ENCODE measurements around the gene PARN. TPM values are rescaled to one million over a fixed set of nuclear protein-coding genes. Genes with fewer than 3 reads are reported as not detected.
"Not testable (repeated sequence)": the region's sequence is repeated elsewhere in the genome, so short reads cannot be mapped to it uniquely, and the experiment has no call there.

The PARN gene
- total RNA-seq (ENCODE audit: insufficient read depth, low replicate concordance), result 27.0 TPM

DNA sequence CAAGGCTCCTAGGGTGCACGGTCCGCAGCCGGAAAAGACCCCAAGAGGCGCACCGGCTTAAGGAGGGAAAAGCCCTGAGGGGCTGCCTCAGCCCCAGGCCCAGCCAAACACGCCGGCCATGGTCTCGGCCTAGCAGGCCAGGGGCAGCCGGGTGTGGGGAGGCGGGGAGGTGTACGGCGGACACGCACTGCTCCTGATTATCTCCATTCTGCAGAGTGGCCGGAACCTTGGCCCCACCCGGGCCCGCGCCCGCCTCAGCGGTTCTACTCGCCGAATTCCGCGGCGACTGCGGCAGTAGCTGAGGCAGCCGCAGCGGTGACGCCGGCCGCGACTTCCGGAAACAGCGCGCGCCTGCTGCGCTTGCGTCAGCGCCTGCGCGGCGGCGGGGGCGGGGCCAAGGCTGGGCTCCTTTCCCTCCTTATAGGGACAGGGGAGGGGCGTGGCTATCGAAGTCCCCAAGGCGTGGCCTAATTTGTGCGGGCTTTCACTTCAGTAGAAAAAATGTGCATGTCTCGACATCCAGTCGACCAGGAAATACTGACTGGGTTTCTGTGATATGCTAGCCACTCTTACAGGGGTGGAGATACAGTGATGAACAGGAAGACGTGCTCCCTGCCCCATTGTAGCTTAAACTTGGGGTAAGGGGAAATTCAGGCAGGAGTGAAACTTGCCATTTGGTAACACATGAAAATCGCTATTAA lies at the start of gene PARN:
Gene PARN (minus strand): TSS at position 342 of the 701 bp plus-strand sequence. CDS start 135 bp downstream, at position 207.
- peak; percentile 97 for DNase-seq (ENCODE audit: low spot score)

DNA sequence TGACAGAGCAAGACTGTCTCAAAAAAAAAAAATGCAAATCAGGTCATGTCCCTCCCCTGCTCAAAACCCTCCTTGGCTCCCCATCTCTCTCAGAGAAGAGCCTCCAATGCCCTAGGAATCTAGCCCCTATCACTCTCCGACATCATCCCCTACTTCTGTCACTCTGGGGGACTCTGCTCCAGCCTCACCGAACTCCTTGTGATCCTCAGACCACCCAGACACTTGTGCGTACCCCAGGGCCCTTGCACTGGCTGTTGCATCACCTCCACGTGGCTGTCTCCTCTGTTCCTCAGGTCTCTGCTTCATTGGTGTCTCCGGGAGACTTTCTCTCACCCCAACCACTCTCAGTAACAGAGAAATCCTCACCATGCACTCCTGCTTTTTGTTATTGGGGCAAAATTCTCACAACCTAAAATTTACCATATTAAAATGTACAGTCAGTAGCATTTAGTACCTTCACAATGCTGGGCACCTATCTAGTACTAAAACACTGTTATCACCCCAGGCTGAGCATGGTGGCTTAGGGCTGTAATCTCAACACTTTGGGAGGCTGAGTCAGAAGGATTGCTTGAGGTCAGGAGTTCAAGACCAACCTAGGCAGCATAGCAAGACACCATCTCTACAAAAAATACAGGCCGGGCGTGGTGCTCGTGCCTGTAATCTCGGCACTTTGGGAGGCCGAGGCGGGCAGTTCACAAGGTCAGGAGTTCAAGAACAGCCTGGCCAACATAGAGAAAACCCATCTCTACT lies 48.9 kb upstream of the PARN start:
- DNase-seq (ENCODE audit: low spot score), result no peak

- no peak for DNase-seq (ENCODE audit: low spot score)
Measured at GRCh38 chr16:14677627-14678026, 47.6 kb upstream of the PARN start.

DNA sequence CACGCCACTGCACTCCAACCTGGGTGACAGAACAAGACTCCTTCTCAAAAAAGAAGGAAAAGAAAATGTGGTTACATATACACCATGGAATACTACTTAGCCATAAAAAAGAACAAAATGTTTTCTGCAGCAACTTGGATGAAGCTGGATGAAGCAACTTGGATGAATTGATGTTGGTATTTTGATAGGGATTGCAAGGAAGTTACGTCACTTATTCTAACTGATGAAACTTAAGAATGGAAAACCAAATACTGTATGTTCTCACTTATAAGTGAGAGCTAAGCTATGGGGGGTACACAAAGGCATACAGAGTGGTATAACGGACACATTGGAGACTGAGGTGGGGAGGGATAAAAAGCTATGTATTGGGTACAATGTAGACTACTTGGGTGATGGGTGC lies 46.6 kb upstream of the PARN start:
- no peak for DNase-seq (ENCODE audit: low spot score)

GRCh38 chr16:14672403-14672971 lies 42.4 kb upstream of the PARN start:
- no peak for DNase-seq (ENCODE audit: low spot score)

- no peak for DNase-seq (ENCODE audit: low spot score)
Measured at GRCh38 chr16:14669776-14670175, 39.7 kb upstream of the PARN start.

- no peak for DNase-seq (ENCODE audit: low spot score)
Measured at GRCh38 chr16:14668556-14669223, 38.6 kb upstream of the PARN start.

DNA sequence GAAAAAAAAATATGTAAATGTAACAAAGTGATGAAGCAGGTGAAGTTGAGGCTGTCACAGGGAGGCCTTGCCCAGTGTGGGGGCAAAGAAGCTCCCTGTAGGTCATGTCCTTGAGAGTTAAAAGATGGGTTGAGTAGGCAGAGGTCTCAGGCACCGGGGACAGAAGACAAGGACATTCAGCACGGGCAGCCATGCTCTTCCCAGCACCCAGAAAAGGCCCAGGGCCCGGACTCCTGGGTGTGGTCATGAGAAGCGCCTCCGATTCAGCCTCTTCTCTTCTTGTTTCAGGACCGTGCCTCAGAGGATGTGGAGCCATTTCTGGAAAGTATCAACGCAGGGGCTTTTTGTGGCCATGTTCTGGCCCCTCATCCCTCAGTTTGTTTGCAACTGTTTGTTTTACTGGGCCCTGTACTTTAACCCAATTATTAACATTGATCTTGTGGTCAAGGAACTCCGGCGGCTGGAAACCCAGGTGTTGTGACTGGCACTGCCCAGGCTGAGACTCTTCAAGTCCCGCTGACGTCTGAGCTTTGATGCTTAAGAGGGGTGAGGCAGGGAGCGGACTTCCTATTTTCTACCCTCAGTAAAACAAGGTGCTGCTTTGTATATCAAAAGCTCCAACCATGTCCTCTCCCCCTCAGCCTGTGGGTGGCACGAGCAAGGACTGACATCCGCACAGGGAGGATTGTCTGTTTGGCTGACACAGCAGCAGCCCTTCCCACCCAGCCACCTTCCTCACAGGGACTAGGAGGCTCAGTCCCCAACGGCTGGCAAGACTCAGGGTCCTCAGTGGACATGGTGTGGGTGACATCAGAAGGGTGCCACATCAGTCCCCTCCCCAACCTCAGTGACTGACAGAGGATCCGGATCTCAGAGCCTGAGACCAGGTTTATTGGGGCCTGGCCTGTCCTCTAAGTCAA lies 37.5 kb upstream of the PARN start:
- no peak for DNase-seq (ENCODE audit: low spot score)

DNA sequence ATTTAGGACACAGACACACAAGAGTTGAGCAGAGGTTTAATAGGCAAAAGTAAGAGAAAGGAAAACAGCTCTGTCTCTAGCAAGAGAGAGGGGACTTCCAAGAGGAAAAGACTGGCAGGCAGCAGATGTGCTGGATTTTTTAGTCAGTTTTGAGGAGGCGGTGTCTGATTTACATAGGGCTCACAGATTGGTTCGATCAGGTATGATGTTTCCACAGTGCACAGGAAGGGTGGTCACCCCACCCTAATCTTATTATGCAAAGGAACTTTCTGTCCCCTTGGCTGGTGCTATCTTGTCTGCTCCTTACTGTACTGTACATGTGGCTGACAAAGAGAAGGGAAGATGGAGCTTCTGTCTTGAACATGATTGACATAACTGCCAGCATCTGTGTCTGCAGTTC lies 28.0 kb upstream of the PARN start:
- no peak for DNase-seq (ENCODE audit: low spot score)

GRCh38 chr16:14652726-14653125 lies 22.7 kb upstream of the PARN start:
- no peak for DNase-seq (ENCODE audit: low spot score)

DNA sequence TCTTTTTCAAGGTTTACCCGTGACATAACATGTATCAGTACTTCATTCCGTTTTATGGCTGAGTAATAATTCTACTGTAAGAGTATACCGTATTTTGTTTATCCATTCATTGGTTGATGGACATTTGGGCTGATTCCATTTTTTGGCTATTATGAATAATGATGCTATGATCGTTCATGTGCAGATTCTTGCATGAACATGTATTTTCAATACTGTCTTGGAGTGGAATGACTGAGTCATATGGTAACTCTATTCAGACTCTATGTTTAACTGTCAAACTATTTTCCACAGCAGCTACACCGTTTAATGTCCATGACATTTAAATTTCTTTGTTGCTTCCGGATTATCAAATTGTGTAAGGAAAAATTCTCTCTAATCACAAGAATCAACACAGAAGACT lies 20.6 kb upstream of the PARN start:
- DNase-seq (ENCODE audit: low spot score), result no peak

GRCh38 chr16:14649816-14650215 lies 19.8 kb upstream of the PARN start:
- DNase-seq (ENCODE audit: low spot score), result no peak

DNA sequence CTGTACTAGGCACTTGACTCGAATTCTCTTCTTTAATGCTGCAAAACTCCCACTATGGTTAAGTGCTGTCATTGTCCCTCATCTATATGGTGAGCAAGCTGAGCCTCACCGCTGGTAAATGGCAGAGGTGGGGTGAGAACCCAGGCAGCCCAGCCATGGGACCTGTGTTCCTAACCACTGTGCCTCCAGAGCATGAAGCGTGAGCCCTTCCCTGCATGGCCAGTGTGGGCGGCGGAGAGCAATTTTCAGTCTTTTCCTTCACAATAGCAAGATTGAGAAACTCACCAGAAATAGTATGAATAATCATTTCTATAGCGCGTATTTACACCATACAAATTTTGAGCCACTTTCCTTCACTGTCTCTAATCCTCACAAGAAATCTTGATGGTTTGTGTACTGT lies 11.9 kb upstream of the PARN start:
- DNase-seq (ENCODE audit: low spot score), result no peak

- DNase-seq (ENCODE audit: low spot score), result no peak
Measured at GRCh38 chr16:14641206-14641605, 11.1 kb upstream of the PARN start.

DNA sequence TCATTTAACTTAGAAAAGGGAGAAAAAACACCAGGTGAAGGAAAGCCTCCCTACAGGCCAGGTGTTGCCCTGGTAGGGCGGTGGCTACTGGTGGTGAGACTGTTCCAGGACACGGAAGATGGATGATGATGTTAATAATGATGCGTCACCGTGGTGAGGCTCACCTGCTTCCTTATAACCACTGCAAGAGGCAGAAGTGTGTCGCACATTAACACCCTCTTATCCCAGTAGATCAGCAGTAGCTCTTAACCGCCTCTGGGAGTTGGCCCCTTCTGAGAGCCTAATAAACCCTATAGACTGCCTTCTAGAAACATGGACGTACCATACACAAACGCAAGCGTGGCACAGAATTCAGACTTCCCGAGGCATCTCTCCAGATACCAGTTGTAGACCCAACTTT lies 10.5 kb upstream of the PARN start:
- DNase-seq (ENCODE audit: low spot score), result no peak

GRCh38 chr16:14636951-14637240 lies 6.8 kb upstream of the PARN start:
- DNase-seq (ENCODE audit: low spot score), result not testable (repeated sequence)

DNA sequence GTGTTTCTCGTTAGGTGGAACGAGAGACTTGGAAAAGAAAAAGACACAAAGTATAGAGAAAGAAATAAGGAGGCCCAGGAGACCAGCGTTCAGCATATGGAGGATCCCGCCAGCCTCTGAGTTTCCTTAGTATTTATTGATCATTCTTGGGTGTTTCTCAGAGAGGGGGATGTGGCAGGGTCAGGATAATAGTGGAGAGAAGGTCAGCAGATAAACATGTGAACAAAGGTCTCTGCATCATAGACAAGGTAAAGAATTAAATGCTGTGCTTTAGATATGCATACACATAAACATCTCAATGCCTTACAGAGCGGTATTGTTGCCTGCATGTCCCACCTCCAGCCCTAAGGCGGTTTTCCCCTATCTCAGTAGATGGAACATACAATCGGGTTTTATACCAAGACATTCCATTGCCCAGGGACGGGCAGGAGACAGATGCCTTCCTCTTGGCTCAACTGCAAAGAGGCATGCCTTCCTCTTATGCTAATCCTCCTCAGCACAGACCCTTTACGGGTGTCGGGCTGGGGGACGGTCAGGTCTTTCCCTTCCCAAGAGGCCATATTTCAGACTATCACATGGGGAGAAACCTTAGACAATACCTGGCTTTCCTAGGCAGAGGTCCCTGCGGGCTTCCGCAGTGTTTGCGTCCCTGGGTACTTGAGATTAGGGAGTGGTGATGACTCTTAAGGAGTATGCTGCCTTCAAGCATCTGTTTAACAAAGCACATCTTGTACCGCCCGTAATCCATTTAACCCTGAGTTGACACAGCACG lies 6.3 kb upstream of the PARN start:
- not testable (repeated sequence) for DNase-seq (ENCODE audit: low spot score)

GRCh38 chr16:14635395-14636165 lies 5.5 kb upstream of the PARN start:
- no peak for DNase-seq (ENCODE audit: low spot score)

DNA sequence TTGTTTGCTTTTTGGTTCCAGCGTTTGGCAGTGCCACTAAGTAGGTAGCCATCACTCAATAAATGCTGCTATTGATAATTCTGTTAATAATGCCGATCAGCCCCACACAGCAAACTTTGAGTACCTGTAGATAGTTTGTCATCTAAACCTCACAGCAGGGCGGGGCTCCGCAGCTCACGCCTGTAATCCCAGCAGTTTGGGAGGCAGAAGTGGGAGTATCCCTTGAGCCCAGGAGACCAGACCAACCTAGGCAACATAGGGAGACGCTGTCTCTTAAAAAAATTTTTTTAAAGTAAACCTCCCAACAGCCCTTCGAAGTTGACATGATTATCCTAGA lies 4.3 kb upstream of the PARN start:
- no peak for DNase-seq (ENCODE audit: low spot score)
